Cardiac septum (tissue), 1 donor: Measurements from ENCODE around the gene ITGB1BP1. TPM values are rescaled to one million over a fixed set of nuclear protein-coding genes. Genes with fewer than 3 reads are reported as not detected.
A peak's percentile ranks its signal among the peaks of the same experiment; 100 is the strongest.

Experiments
- DNase-seq: peaks from one replicate; pipeline ENCODE4 v3.0.0-alpha.2; 2020; ENCODE audit warnings: low spot score
- intact Hi-C: fragments of 100-400 bp; cut with DNase I; formaldehyde crosslinking; loops from one replicate; pipeline ENCODE4 v1.14.0; 2022
- total RNA-seq: library from RNA; stranded (reverse); fragmentation: NEBNext Ultra II Directional; extraction: Animal tissue kit (Norgen Biotek cat#: 25700); gene quantifications from one replicate; pipeline ENCODE4 v1.2.1, GENCODE V29; 2021
- donor health status: DM: no; HTN: no; CAD: no.

ITGB1BP1 gene
- total RNA-seq, 1 donor from 2014 or later = 160 TPM

DNA sequence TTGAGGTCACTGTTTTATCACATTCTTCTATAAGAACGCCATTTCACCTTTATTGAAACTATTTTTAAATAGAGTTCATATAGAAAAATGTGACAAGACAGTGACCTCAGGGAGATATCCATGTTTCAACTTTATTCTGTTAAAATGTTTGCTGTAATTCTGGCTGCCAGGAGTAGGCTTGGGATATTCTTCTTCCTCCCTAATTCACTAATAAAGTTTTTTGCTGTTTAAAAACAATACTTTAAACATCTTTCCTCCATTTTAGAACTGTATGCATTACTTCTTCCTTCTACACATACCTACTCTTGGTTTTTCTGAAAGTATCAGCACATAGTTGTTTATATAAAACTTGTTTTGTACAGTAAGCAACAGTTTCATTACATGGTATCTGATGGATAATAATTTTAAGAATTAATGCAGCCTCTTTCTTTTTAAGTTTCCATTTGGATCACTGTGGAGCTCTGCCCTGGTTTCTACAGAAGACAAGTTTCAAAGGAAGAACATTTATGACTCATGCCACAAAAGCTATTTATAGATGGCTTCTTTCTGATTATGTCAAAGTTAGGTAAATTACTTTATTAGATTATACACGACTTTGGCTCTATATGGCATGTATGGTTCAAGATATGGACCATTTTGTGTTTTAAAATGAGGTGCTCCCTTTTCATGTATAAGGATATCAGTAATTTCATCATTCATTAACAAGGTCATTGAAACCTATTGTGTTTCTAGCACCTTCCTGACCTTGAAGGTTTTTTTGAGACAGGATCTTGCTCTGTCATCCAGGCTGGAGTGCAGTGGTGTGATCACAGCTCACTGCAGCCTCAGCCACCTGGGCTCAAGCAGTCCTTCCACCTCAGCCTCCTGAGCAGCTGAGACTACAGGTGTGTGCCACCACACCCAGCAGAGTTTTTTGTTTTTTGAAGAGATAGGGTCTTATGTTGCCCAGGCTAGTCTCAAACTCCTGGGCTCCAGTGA lies 7.3 kb upstream of the ITGB1BP1 start:
- intact Hi-C loops = no loop called here
- DNase-seq = no peak

- no peak for DNase-seq
- intact Hi-C loops = no loop called here
Observed at GRCh38 chr2:9428965-9429577, 5.7 kb upstream of the ITGB1BP1 start.

GRCh38 chr2:9424447-9425164 lies 1.3 kb upstream of the ITGB1BP1 start:
- DNase-seq = no peak
- intact Hi-C loops = loop anchor here (5.0 kb wide), 1 partner anchor 217 kb away; the partner anchor contains the start of gene ASAP2

- no peak for DNase-seq
- intact Hi-C loops = loop anchor here (2.0 to 5.0 kb wide), 2 partner anchors 217 to 281 kb away; partner anchors contain the start of gene ASAP2
Observed at GRCh38 chr2:9423922-9424272, 569 bp upstream of the ITGB1BP1 start.

GRCh38 chr2:9422321-9423099 lies 818 bp downstream of the ITGB1BP1 start:
- intact Hi-C loops = loop anchor here (2.0 to 5.0 kb wide), 2 partner anchors 215 to 280 kb away; partner anchors contain the start of gene ASAP2

GRCh38 chr2:9420495-9420894 lies 2.8 kb downstream of the ITGB1BP1 start:
- intact Hi-C loops = loop anchor here (5.0 kb wide), 1 partner anchor 213 kb away; the partner anchor contains the start of gene ASAP2

More at GRCh38 chr2:9422321-9423099, 818 bp downstream of the ITGB1BP1 start:
- DNase-seq = peak; percentile 84

DNA sequence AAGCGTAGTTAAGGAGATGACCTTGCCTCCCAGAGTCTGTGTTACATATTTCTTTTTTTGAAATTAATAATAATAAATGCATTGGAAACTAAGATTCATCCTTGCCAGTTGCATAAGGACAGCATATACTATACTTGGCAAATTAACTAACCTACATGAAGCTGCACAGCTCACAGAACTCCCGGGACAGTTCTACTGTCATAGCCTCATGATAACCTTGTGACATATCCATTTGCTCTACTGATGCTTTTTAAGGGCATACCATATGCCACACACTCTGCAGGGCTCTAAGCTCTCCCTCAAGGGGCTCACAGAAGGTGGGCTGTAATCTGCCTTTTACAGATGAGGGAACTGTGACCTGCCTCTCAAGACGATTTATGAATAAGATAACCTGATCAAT lies 3.8 kb downstream of the ITGB1BP1 start:
- no peak for DNase-seq
- intact Hi-C loops = no loop called here

More at GRCh38 chr2:9420495-9420894, 2.8 kb downstream of the ITGB1BP1 start:
- DNase-seq = no peak

- intact Hi-C loops = no loop called here
- no peak for DNase-seq
Observed at GRCh38 chr2:9418746-9419145, 4.6 kb downstream of the ITGB1BP1 start.

GRCh38 chr2:9417725-9418124 lies 5.6 kb downstream of the ITGB1BP1 start:
- intact Hi-C loops = no loop called here
- DNase-seq = no peak

DNA sequence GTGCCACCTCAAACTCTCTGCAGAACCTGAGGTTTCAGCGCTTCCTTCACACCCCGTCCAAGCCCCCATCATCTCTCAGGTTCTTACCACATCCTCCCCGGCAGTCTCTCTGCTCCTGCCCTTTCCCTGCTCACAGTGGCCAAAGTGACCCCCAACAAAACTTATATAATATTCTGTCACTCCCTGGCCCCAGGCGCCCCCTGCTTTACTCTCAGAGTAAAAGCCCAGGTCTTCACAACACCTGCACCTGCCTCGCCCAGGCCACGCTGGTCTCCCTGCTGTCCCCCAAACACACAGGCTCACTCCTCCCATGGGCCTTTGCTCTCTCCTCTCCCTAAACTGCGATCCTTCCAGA lies 6.4 kb downstream of the ITGB1BP1 start:
- intact Hi-C loops = no loop called here
- no peak for DNase-seq

DNA sequence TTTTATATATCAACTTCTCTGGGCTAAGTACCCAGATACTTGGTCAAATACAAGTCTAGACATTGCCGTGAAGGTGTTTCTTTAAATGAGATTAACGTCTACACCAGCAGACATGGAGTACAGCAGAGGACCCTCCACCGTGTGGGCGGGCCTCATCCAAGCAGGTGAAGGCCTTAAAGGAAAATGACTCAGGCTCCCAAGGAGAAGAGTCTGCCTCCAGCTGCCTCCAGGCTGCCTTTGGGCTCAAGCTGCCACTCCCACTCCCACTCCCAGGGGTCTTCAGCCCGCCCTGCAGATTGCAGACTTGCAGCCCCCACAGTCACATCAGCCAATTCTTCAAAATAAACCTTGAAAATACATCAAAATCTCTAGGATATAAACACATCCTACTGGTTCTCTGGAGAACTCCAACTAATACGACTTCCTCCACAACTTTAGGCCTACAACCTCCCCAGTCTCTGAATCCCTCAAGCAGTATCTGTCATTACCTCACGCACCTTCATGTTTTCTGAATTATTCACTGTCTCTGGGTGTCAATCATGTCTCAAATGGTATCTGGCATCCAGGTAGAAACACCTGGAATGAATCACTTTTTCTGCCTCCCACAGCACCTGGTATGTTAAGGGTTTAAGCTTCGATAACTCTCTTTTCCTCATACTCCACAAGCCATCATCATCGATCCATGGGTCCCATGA lies 6.9 kb downstream of the ITGB1BP1 start:
- intact Hi-C loops = no loop called here
- DNase-seq = no peak

DNA sequence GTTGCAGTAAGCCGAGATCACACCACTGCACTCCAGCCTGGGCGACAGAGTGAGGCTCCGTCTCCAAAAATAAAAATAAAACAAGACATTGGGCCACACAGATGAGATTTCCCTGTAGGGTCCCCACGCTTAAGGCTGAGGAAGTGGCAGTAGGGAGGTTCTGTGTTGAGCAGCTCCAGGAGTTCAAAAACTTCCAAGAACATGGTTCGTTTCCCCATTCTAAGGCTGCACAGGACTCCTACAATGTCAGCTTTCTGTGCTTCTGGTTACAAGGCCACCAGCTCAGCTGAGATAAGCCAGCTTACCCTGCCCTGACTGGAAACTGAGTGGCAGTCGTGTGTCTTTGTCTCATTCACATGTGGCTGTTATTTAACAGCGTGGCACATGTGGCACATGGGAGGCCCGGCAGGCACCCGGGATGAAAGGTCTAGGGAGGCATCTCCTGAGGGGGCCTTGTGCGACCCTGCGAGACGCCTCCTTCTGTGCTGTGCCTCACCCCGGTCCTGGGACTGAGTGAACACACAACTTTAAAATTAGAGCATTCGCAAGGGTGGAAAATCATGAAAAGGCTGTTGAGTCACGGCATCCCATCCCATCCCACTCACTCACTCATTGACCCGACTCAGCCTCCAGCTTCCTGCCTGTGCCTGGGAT lies 7.7 kb downstream of the ITGB1BP1 start:
- intact Hi-C loops = no loop called here
- DNase-seq = no peak

DNA sequence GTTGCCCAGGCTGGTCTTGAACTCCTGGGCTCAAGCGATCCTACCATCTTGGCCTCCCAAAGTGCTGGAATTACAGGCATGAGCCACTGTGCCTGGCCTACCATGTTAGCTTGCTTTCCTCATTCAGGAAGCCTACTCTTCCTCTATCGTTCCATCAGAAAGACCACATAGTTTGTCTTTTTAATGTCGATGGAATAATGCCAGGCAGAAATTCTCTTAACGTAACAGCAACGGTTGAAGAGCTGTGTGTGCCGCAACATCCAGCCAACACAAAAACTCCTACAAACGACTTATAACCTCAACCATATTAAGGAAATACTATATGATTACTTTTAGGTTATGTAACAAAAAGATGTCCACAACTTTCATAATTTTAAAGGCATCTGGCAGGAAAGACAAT lies 10.5 kb downstream of the ITGB1BP1 start:
- intact Hi-C loops = no loop called here
- DNase-seq = no peak

GRCh38 chr2:9410108-9410507 lies 13.2 kb downstream of the ITGB1BP1 start:
- intact Hi-C loops = no loop called here
- no peak for DNase-seq

- intact Hi-C loops = no loop called here
- DNase-seq = no peak
Observed at GRCh38 chr2:9408641-9409151, 14.6 kb downstream of the ITGB1BP1 start.

- intact Hi-C loops = no loop called here
Observed at GRCh38 chr2:9407363-9407811, 15.9 kb downstream of the ITGB1BP1 start.

DNA sequence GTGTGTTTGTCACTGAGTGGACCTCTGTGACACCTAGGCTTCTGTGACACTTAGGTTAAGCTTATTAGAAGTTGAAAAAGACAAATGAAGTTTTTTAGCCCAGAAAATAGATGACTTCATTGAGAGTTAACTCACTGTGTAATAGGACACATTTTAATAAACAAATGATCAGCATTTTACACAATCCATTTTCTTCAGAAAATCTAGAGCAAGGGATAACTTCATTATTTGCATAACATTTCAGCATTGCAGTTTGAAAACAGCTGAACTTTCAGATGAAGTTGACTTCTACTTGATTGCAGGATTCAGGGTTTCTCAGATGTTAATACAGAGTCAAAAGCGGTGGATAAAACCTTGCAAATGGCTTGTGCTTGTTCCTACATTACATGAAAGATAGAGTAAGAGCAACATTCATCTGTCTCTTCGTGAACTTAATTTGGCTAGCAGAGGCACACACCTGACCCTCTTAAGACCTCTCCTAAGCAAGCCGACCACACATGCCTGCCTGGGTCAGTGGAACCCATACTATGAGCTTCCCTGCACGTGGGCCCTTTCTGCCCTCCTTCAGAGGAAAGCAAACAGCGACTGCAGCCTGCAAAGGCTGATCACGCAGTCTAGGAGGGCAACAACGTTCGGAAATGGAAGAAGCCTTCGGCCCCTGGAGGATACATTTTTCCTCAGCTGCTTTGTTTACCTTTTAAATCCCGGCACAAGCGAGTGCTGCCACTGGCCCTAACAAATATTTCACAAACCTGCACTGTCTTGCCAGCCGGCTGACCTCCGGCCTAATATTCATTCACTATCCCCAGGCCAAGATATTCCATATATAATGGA lies 16.6 kb downstream of the ITGB1BP1 start:
- intact Hi-C loops = no loop called here
- no peak for DNase-seq

More at GRCh38 chr2:9407363-9407811, 15.9 kb downstream of the ITGB1BP1 start:
- DNase-seq = no peak
